ENCODE data around the gene TOR1AIP2.

The TOR1AIP2 gene

DNA sequence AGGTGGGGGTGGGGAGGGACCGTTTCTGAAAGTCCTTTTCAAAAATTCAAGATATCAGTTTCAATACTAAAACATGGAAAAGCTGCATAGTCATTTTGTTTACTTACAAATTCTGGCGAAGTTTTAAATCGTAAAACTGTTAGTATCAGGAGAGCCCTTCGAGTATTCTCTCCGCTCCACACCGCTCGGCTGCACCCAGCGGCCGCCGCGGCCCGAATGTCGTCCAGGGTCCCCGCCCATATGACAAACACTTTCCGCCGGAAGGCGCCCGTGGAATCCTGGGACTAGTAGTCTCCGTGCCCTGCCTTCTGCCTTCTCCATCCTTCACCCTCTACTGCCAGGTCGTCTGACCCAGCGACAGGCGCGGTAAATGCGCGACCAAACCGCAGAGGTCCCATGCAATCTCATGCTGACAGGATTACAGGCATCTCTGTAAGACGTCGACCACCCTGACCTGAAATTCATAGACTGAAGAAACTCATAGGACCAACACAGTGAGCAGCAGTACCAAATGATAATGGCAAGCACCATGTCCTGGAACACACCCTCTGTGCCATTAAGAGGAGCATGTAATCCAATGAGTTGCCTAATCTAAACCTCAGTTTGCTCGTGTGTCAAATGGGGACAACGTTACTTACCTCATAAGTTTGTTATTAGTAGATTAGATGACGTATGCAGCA is at the start of gene TOR1AIP2:
Gene TOR1AIP2 (minus strand): TSS at position 218 of the 680 bp plus-strand sequence. CDS start 25,138 bp downstream, outside the sequence.
- peak; percentile 85 for DNase-seq

- DNase-seq: no peak
These were observed 49.2 kb upstream of the TOR1AIP2 start for GRCh38 chr1:179926850-179927205.

GRCh38 chr1:179925922-179926849 is 48.6 kb upstream of the TOR1AIP2 start:
- no peak for DNase-seq

- no peak for DNase-seq
These were observed 47.7 kb upstream of the TOR1AIP2 start for GRCh38 chr1:179925302-179925701.

DNA sequence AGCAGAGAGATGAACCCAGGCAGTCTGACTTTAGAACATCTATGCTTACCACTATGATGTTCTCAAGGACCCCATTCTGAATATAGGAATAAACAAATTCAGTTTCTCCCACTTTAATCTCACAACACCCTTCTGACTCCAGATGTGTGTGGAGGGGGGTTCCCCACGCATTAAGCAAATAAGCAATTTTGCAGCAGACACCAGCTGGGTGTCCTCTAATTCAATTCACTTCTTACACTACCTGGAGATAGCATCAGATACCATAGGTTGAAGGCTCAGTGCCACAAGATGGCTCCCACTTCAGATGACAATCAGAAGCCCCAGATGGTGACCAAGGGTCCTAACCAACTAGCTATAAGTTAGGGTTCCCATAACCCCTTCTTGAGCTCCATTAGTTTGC is 46.7 kb upstream of the TOR1AIP2 start:
- DNase-seq: no peak

- DNase-seq: no peak
These were observed 45.4 kb upstream of the TOR1AIP2 start for GRCh38 chr1:179923029-179923428.

- no peak for DNase-seq
These were observed 44.6 kb upstream of the TOR1AIP2 start for GRCh38 chr1:179921981-179922872.

DNA sequence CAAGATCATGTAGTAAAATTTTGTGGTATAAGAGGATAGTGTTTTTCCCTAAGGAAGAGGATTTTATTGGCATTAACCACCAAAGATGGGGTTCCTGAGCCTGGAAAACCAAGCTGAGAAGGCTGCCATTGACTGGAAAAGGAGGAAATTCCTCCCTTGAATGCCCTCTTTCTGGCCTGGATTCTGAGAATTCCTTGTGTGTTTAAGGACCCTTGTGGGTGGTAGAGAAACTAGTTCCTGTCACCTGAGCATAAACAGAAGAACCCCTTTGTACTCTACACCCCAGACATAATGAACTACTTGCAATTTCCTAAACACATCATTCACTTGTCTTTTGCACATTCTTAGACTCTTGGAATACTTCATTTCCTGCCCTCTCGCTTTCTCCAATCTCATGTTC is 43.9 kb upstream of the TOR1AIP2 start:
- no peak for DNase-seq

DNA sequence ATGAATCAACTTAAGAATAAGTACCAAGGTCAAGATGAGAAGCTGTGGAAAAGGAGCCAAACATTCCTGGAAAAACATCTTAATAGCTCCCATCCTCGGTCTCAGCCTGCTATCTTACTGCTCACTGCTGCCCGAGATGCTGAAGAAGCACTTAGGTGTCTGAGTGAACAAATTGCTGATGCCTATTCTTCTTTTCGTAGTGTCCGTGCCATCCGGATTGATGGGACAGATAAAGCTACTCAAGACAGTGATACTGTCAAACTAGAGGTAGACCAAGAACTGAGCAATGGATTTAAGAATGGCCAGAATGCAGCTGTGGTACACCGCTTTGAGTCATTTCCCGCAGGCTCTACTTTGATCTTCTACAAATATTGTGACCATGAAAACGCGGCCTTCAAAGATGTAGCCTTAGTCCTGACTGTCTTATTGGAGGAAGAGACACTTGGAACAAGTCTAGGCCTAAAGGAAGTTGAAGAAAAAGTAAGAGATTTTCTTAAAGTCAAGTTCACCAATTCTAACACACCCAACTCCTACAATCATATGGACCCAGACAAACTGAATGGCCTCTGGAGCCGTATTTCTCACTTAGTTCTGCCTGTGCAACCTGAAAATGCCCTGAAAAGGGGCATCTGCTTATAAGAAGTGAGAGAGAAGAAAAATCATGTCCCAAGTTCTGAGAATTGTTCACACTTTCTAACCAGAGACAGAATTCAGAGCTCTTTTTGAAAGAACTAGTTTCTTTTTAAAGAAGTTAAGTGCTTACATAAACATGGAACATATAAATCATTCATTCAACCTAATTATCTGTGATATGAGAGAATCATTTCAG is 40.2 kb upstream of the TOR1AIP2 start:
- no peak for DNase-seq

GRCh38 chr1:179911812-179912211 is 34.2 kb upstream of the TOR1AIP2 start:
- no peak for DNase-seq

GRCh38 chr1:179910934-179911333 is 33.3 kb upstream of the TOR1AIP2 start:
- DNase-seq: no peak

DNA sequence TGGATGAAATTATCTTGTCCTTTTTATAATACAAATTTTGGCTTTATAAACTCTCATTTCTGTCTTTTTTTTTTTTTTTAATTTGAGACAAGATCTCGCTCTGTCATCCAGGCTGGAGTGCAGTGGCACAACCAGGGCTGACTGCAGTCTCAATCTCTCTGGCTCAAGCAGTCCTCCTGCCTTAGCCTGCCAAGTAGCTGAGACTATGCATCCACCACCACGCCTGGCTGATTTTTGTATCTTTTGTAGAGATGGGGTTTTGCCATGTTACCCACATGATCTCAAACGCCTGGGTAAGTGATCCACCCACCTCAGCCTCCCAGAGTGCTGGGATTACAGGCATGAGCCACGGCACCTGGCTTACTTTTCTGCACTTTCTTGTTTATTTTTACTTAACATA is 12.0 kb upstream of the TOR1AIP2 start:
- no peak for DNase-seq

GRCh38 chr1:179888071-179888470 is 10.5 kb upstream of the TOR1AIP2 start:
- DNase-seq: no peak

DNA sequence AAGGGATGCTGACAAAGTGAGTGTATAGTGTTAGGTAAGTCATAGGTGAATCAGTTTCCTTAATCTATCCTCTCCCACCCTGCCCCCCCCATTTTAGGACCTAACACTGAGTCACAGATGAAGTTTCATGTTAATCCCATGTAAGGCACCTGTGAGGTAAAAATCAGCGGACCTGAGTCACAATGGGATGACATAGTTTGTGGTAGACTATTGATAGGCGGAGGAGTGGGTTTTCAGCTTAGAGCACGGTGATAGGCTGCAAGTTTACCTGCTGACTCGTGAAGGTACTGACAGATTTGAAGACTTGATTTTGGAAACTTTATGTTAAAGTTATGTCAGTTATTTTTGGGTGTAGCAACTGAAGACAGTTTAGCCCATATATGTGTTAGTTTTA is 6.1 kb upstream of the TOR1AIP2 start:
- peak; percentile 38 for DNase-seq

DNA sequence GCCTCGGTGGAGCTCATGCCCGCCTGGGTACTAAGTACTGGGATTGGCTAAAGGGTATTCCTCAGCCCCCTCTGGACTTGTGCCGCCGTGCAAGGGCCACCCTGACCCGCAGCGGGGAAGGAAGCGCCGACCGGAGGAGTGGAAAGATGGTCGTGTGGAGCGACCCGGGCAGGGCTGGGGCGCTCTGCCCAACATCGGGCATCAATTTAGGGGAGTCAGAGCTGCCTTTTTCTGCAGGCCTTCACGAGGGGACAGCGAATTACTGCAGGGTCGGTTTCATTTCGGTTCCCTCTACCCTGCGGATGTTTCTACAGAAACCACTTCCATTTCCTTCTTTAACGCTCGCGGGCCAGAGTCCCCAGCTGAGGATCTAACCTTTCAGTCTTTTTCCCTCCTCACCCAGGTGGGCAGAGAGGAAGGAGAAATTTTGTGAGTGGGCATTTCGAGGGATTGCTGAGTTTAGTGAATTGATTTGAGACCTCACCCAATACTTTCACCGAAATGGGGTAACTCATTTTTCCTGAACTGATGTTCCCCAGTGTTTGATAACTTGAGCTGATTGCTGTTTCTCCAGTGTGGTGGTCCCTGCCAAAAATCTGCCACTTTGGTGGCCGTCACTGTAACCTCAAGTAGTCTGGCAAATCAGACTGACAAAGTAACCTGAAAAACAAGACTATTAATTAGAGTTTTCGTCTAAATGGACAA is 5.6 kb upstream of the TOR1AIP2 start:
- DNase-seq: no peak

DNA sequence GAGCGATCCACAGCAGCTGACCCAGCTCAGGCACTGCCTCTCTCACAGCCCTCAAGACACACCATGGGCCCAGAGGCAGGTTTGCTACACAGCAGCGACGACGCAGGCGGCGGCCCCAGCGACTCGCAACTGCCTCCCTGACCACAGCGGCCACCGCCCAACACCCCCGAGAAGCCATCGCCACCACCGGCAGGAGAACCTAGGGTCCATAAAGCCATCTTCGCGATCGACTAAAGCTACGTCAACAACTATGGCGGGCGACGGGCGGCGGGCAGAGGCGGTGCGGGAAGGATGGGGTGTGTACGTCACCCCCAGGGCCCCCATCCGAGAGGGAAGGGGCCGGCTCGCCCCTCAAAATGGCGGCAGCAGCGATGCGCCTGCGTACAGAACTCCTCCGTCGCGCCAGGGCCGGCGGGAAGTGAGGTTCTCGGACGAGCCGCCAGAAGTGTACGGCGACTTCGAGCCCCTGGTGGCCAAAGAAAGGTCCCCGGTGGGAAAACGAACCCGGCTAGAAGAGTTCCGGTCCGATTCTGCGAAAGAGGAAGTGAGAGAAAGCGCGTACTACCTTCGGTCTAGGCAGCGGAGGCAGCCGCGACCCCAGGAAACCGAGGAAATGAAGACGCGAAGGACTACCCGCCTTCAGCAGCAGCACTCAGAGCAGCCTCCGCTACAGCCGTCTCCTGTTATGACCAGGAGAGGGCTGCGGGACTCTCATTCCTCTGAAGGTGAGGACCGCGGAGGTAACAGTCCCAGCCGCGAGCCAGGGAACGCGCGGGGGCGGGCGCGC is 4.8 kb upstream of the TOR1AIP2 start, which contains the start of gene TOR1AIP1:
Gene TOR1AIP1 (plus strand): TSS at position 33 of the 787 bp plus-strand sequence. CDS start 218 bp downstream, at position 251.
- peak; percentile 95 for DNase-seq

DNA sequence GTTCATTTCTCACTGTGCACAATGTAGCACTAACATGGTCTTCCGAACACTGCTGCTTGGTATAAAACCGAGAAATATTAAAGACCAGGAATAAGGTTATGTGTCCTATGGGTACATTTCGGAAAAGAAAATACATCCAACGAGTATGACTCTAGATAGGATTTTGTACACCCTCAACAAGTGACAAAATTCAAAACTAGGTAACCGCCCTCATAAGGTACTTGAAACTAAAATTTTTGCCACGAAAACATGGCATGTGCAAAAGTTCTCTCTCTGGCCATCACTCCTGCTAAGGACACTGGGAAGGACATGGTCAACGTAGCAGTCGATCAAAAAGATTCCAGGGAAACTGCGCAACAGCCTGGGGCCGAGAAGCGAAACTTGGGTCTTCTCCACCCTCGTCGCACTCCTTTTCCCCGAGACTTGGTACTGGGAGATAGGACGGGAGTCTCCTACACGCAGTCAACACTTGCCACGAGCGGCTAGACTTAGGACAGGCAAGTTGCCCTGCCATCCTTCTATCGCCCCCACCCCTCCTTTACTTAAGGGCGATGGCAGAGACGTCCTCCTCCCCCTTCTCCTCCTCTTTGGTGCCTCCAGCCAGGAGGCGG is 4.1 kb upstream of the TOR1AIP2 start:
- DNase-seq: no peak

- DNase-seq: no peak
These were observed 2.2 kb upstream of the TOR1AIP2 start for GRCh38 chr1:179879797-179880196.

- no peak for DNase-seq
These were observed 1.3 kb downstream of the TOR1AIP2 start for GRCh38 chr1:179876300-179876715.

Measured in stimulated activated CD4-positive, alpha-beta T cell treated with anti-CD3 and anti-CD28 coated beads, Interleukin-4, amount 100 ng/mL, for 1 hour (primary cell).